Epithelial cell of esophagus (primary cell): ENCODE results near the gene ATP10A.
"Not testable (repeated sequence)": the region's sequence is repeated elsewhere in the genome, so short reads cannot be mapped to it uniquely, and the experiment has no call there.

Experiments used
- DNase-seq: peaks from one replicate; pipeline ENCODE4 v3.0.0; 2010; ENCODE audit warnings: low read depth
- H3K4me3 ChIP-seq: 2 replicates; pipeline ENCODE4 v1.5.1; 2011; ENCODE audit warnings: mild to moderate bottlenecking, low read length, control low read depth
- TF ChIP-seq, protein P1 (sequence below): IDR thresholded peaks from 2 replicates; pipeline ENCODE4 v1.5.1; 2011; ENCODE audit warnings: low read depth, mild to moderate bottlenecking, low read length, control low read depth, inconsistent platforms; ENCODE audit not compliant: insufficient read depth; ENCODE audit errors: missing control alignments

Gene ATP10A

DNA sequence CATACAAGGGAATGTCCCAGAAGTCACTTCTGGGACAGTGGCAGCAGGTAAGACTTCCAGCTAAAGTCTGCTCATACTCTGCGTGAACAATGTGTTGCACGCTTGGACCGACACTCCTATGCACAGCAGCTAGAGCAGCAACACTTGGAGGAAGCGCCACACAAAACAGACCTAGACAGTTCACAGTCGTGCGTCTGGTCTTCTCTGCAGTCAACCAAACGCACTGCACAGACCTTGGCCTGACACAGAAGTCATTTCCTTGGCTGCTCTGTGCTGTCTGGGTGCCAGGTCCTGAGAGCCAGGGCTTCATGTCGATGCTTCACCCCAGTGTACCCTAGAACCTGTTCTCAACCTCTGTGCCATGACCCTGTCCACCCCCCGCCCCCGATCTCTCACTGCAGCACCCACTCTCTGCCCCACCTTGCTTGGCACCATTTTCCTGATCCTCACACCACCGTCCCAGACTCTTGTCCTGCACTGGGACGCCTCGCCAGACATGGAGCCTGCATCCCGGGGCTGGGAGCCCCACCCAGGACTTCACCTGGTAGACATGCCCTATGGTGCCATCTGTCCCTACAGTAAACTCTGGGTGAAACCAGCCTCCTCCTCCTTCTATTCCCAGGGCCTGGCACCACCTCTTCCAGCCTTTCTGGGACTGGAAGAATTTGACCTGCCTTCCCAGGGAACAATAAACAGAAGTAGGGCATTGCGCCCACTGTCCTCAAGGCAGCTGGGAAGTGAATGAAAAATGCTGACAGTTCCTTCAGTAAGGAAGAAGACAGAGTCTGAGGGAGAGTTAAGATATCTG, 3.1 kb downstream of the ATP10A start:
- DNase-seq, result no peak
- TF ChIP-seq, protein P1, sequence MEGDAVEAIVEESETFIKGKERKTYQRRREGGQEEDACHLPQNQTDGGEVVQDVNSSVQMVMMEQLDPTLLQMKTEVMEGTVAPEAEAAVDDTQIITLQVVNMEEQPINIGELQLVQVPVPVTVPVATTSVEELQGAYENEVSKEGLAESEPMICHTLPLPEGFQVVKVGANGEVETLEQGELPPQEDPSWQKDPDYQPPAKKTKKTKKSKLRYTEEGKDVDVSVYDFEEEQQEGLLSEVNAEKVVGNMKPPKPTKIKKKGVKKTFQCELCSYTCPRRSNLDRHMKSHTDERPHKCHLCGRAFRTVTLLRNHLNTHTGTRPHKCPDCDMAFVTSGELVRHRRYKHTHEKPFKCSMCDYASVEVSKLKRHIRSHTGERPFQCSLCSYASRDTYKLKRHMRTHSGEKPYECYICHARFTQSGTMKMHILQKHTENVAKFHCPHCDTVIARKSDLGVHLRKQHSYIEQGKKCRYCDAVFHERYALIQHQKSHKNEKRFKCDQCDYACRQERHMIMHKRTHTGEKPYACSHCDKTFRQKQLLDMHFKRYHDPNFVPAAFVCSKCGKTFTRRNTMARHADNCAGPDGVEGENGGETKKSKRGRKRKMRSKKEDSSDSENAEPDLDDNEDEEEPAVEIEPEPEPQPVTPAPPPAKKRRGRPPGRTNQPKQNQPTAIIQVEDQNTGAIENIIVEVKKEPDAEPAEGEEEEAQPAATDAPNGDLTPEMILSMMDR, result no peak
- no peak overlapping the region for H3K4me3 ChIP-seq

DNA sequence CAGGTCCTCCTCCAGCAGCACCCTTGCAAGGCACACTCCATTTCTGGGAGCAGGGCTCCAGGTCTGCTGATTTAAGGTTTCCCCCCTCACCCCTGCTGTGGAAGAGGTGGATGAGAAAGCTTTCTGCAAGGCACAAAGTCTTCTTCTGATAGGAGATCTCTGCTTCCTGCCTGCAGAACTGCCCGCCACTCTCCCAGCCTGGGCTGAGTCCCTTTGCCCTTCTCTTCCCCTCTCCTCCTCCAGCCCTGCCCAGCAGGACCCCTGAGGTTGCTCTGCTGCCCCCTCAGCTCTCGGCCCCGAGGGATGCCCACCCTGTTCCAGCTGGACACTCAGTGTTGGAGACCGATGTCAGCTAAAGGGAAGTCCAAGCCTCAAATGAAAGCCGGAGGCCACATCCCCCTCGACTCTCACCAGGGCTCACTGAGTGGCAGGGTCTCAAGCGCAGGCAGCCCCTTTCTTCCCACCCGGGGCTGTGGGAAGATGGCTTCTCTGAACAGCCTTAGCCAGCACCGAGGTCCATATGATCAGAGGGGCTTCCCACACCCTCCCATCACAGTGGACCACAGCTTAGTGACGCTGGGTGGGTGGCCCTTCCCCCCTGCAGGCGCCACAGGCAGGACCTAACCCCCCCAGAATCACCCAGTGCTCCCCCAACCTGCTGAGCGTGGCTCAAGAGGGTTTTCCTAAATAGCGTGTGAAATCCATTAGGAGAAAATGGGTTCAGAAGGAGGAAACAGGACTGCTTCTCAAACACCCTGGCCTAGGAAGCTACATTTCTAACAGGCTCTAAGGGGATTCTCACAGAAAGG, 4.0 kb downstream of the ATP10A start:
- TF ChIP-seq, protein P1, result no peak
- H3K4me3 ChIP-seq, result no peak overlapping the region
- DNase-seq, result no peak

DNA sequence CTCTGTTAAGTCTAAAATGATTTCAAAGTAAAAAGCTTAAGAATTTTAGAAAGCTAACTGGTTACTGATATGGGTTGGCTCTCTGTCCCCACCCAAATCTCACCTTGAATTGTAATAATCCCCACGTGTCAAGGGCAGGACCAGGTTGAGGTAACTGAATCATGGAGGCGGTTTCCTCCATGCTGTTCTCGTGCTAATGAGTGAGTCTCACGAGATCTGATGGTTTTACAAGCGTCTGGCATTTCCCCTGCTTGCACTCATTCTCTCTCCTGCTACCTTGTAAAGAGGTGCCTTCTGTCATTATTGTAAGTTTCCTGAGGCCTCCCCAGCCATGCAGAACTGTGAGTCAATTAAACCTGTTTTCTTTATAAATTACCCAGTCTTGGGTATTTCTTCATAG, 7.1 kb downstream of the ATP10A start:
- not testable (repeated sequence) for DNase-seq

DNA sequence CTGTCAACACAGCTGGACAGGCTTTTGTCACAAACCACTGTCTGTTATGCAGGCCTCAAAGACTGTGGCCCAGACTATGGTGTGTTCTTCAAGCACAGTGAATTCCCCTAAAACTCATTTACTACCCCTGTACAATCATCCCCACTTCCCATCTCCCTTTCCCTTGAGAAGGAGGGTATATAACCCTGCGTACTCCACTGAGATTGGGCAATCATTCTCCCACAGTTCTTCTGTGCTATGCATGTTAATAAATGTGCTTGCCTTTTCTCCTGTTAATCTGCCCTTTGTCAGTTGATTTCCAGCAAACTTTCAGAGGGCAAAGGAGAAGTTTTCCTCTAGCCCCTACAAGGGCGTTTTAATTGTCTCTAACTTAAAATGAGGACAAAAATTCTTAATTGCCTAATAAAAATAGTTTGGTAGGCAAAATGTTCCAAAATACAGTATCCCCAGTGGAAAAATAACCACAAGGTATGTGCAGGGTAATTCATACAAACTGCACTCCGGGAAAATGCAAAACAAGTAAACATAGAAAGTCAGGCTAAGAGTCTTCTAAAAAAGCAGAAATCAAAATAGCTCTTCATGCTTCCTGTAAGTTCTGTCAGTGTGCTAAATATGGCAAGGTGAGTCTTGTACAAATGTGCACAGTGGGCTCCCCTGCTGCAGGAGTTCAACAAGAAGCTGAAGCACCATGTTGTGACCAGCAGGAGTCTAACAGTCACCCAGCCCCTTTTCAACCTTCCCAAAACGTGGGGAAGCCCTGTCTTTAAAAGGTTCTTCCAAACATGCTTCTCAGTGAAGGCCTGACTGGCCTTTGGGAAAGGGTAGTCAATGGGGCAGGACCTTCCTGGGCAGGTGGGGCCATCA, 10.2 kb downstream of the ATP10A start:
- DNase-seq, result no peak
- H3K4me3 ChIP-seq, result no peak overlapping the region
- TF ChIP-seq, protein P1, result no peak

More for the DNA sequence above, 7.1 kb downstream of the ATP10A start:
- not testable (repeated sequence) for H3K4me3 ChIP-seq

DNA sequence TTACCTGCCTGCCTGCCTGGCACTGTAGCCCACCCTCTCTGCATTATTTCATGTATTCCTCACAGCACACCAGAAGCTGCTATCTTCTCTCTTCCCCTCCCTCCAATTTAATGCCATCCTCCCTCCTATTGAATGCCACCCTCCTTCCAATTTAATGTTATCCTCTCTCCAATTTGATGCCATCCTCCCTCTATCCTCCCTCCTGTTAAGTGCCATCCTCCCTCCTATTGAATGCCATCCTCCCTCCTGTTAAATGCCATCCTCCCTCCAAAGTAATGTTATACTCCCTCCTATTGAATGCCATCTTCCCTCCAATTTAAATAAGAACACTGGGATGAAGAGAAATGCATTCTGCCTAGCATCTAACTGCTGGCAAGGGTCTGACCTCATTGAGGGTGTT, 11.1 kb downstream of the ATP10A start:
- TF ChIP-seq, protein P1, result no peak
- DNase-seq, result no peak
- no peak overlapping the region for H3K4me3 ChIP-seq

DNA sequence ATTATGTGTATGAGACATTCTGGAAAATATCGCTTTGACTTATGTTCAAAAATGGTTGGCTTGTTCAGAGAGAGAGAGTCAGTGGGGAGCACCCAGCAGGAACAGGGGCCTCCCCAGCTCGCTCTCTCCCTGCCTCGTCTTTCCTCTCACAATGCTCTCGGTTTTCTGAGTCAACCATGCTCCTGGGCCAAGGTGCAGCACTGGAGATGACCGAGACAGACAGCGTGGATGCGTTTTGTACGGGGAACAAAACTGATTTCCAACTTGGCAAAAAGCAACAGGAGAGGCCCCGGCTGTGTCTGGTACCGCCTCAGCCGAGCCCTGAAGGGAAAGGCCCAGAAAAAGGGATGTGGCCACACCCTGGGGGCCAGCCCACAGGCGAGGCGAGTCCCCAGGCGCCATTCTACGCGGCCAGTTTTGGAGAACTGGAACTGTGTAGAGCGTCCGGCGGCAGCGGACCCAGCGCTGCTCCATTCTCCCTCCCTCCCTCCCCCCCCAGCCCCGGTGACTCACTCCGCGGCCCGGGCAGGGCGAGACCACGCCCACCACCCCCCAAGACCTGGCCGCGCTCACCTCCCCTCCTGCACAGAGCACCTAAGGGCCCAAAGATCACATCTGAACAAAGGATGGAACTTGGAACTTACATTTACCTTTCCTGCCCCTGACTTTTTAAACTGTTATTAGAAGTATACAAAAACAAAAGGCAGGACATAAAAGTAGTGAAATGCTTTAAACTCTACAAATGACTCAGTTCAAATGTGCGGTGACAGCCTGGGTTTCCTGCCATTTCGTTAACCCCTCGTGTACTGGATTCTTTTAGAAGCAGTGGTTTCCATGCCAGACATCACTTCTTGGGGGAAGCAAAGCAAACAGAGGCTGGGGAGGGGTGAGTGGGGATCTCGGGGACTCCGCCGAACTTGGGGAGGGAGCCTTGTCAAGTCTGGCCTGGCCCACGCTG, 12.7 kb downstream of the ATP10A start:
- peak overlapping the region; percentile 20 for H3K4me3 ChIP-seq

More for the DNA sequence above, 12.7 kb downstream of the ATP10A start:
- peak; percentile 56 for DNase-seq
- TF ChIP-seq, protein P1, result no peak
